GM21576 (cell line): ENCODE results near the gene CPT2.
"Not testable (repeated sequence)": the region's sequence is repeated elsewhere in the genome, so short reads cannot be mapped to it uniquely, and the experiment has no call there.

Experiments
- ATAC-seq: cut with Tn5 transposase; IDR thresholded peaks from one replicate; pipeline ENCODE4 v1.9.1; 2021; ENCODE audit warnings: mild to moderate bottlenecking, moderate library complexity; ENCODE audit not compliant: unreplicated experiment

The CPT2 gene

GRCh38 chr1:53182111-53182593 is 14.5 kb upstream of the CPT2 start:
- no peak for ATAC-seq

GRCh38 chr1:53182716-53183094 is 13.9 kb upstream of the CPT2 start:
- ATAC-seq: no peak

- ATAC-seq: no peak
Observed at GRCh38 chr1:53183095-53183990, 13.3 kb upstream of the CPT2 start.

- ATAC-seq: not testable (repeated sequence)
Observed at GRCh38 chr1:53185955-53186297, 10.7 kb upstream of the CPT2 start.

- no peak for ATAC-seq
Observed at GRCh38 chr1:53186533-53186932, 10.1 kb upstream of the CPT2 start.

GRCh38 chr1:53187401-53187800 is 9.2 kb upstream of the CPT2 start:
- no peak for ATAC-seq

GRCh38 chr1:53188099-53188498 is 8.5 kb upstream of the CPT2 start:
- ATAC-seq: no peak

- ATAC-seq: no peak
Observed at GRCh38 chr1:53189061-53189460, 7.6 kb upstream of the CPT2 start.

GRCh38 chr1:53190210-53190611 is 6.4 kb upstream of the CPT2 start:
- no peak for ATAC-seq

- ATAC-seq: no peak
Observed at GRCh38 chr1:53195246-53196016, 1.2 kb upstream of the CPT2 start.

GRCh38 chr1:53196017-53196484 is 573 bp upstream of the CPT2 start:
- no peak for ATAC-seq

- no peak for ATAC-seq
Observed at GRCh38 chr1:53197291-53198200, 922 bp downstream of the CPT2 start.

- no peak for ATAC-seq
Observed at GRCh38 chr1:53198241-53198651, 1.6 kb downstream of the CPT2 start.

GRCh38 chr1:53203466-53203865 is 6.8 kb downstream of the CPT2 start:
- ATAC-seq: no peak

GRCh38 chr1:53205496-53205895 is 8.9 kb downstream of the CPT2 start:
- ATAC-seq: not testable (repeated sequence)

GRCh38 chr1:53206083-53206685 is 9.6 kb downstream of the CPT2 start:
- ATAC-seq: not testable (repeated sequence)

- ATAC-seq: no peak
Observed at GRCh38 chr1:53206735-53207379, 10.2 kb downstream of the CPT2 start.

- no peak for ATAC-seq
Observed at GRCh38 chr1:53207726-53208125, 11.1 kb downstream of the CPT2 start.

- ATAC-seq: no peak
Observed at GRCh38 chr1:53210352-53210751, 13.7 kb downstream of the CPT2 start.

- ATAC-seq: no peak
Observed at GRCh38 chr1:53210954-53211353, 14.3 kb downstream of the CPT2 start.
